Gastroesophageal sphincter (tissue), 4 donors: ENCODE data around the gene CDH22. TPM values are rescaled to one million over a fixed set of nuclear protein-coding genes. Genes with fewer than 3 reads are reported as not detected.

ENCODE experiments used
- ATAC-seq: fragments of 150-250 bp; one replicate; pipeline ENCODE4 v1.9.1; 2016; ENCODE audit warnings: mild to moderate bottlenecking, moderate library complexity
- H3K27ac ChIP-seq, 4 donors: fragments of 200-600 bp; sonication (generic) in 3 of 4; 1 replicate in 3 of 4; 2 replicates in 1 of 4; pipeline ENCODE4 v1.5.1; 2016 to 2019
- H3K27me3 ChIP-seq: fragments of 200-600 bp; sonication (generic); one replicate; pipeline ENCODE4 v1.5.1; 2019
- H3K36me3 ChIP-seq, 2 donors: fragments of 200-600 bp; sonication (generic); one replicate each; pipeline ENCODE4 v1.5.1; 2019; ENCODE audit warnings: control low read depth in 1 of 2
- H3K4me1 ChIP-seq, 3 donors: fragments of 200-600 bp; sonication (generic); 1 replicate in 2 of 3; 2 replicates in 1 of 3; pipeline ENCODE4 v1.5.1; 2016 to 2019; ENCODE audit warnings: control low read depth in 2 of 3
- H3K4me3 ChIP-seq, 2 donors: fragments of 200-600 bp; sonication (generic); one replicate each; pipeline ENCODE4 v1.5.1; 2019; ENCODE audit warnings: mild to moderate bottlenecking in 1 of 2, moderate library complexity in 1 of 2
- H3K9me3 ChIP-seq, 3 donors: fragments of 200-600 bp; sonication (generic); one replicate each; pipeline ENCODE4 v1.5.1; 2017 to 2019; ENCODE audit warnings: control low read depth in 2 of 3
- EP300 ChIP-seq: sonication (generic); formaldehyde crosslinking; IDR thresholded peaks from one replicate; pipeline ENCODE4 v1.6.1; 2017; ENCODE audit warnings: antibody characterized with exemption, mild to moderate bottlenecking
- POLR2A ChIP-seq, 2 donors: fragments of 450-650 bp; IDR thresholded peaks; one replicate each; pipeline ENCODE4 v1.6.1; 2017; ENCODE audit warnings: antibody characterized with exemption in 2 of 2, mild to moderate bottlenecking in 2 of 2, moderate library complexity in 1 of 2
- POLR2AphosphoS5 ChIP-seq: sonication (generic); formaldehyde crosslinking; IDR thresholded peaks from one replicate; pipeline ENCODE4 v1.6.1; 2017; ENCODE audit warnings: antibody characterized with exemption
- WGBS, 2 donors: methylation state at CpG; one replicate each; pipeline ENCODE4 v1.1.5; 2018; ENCODE audit warnings: low coverage in 1 of 2; 5-methylcytosine and 5-hydroxymethylcytosine counted together
- total RNA-seq, 4 donors: library from RNA; depleted of rRNA; stranded (reverse); fragments of >200 nt; gene quantifications; one replicate each; pipeline ENCODE4 v1.1.0, GENCODE V29; 2016
- TF ChIP-seq, protein P1 (sequence below), 4 experiments: fragments of 200-600 bp in 2 of 4; fragments of 450-650 bp in 2 of 4; sonication (generic) in 1 of 4; IDR thresholded peaks; one replicate each; pipeline ENCODE4 v1.5.1; 2017 to 2019; ENCODE audit warnings: antibody characterized with exemption in 4 of 4, mild to moderate bottlenecking in 2 of 4, moderate library complexity in 2 of 4

CDH22 gene
- total RNA-seq, 4 donors from 2014 or later = 0.15 TPM; not detected in 3

- no peak for TF ChIP-seq POLR2A (IDR thresholded peaks at IDR 0.05)
- Histone ChIP-seq H3K27me3 (peaks cover 98% of the 10 kb centered on the region), H3K9me3 (no peaks in the 10 kb centered on the region), H3K4me3 (no peak overlapping the region), H3K27ac (no peak overlapping the region), H3K4me1 (no peaks in the 10 kb centered on the region), H3K36me3 (no peaks in the 10 kb centered on the region)
- ATAC-seq = no peak
- 39 to 43% methylated on average over 2 to 6 of the region's 12 CpGs for WGBS, 2 donors
Measured at GRCh38 chr20:46283426-46284039, 24.8 kb downstream of the CDH22 start.

DNA sequence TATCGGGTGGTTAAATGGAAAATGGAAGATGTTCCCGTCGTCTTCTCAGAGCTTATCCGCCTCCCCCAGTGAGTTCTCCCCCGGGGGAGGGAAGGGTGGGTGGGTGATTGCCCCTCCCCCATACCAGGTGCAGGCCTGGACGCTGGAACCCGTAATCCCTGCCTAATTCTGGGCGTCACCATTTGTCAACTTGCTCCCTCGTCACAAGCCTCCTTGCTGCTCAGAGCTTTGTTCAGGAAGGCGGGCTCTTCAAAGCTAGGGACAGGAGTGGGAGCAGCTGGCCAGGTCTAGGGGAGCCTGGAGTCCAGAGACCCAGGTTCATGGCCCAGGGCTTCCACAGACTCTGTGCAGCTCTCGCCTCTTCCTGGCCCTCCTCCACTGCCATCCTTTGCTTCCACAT is 25.6 kb downstream of the CDH22 start:
- H3K27ac ChIP-seq = no peak overlapping the region
- H3K36me3 ChIP-seq = no peaks in the 10 kb centered on the region
- no peak for ATAC-seq
- H3K4me1 ChIP-seq = no peaks in the 10 kb centered on the region
- peaks cover 98% of the 10 kb centered on the region for H3K27me3 ChIP-seq
- TF ChIP-seq, protein P1, sequence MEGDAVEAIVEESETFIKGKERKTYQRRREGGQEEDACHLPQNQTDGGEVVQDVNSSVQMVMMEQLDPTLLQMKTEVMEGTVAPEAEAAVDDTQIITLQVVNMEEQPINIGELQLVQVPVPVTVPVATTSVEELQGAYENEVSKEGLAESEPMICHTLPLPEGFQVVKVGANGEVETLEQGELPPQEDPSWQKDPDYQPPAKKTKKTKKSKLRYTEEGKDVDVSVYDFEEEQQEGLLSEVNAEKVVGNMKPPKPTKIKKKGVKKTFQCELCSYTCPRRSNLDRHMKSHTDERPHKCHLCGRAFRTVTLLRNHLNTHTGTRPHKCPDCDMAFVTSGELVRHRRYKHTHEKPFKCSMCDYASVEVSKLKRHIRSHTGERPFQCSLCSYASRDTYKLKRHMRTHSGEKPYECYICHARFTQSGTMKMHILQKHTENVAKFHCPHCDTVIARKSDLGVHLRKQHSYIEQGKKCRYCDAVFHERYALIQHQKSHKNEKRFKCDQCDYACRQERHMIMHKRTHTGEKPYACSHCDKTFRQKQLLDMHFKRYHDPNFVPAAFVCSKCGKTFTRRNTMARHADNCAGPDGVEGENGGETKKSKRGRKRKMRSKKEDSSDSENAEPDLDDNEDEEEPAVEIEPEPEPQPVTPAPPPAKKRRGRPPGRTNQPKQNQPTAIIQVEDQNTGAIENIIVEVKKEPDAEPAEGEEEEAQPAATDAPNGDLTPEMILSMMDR (IDR thresholded peaks at IDR 0.05) = no peak
- TF ChIP-seq EP300 (no peak), POLR2A (IDR thresholded peaks at IDR 0.05) (no peak), POLR2AphosphoS5 (no peak)
- H3K4me3 ChIP-seq = no peak overlapping the region
- no peaks in the 10 kb centered on the region for H3K9me3 ChIP-seq
- 18 to 19% methylated on average over 6 to 8 of the region's 11 CpGs for WGBS, 2 donors

DNA sequence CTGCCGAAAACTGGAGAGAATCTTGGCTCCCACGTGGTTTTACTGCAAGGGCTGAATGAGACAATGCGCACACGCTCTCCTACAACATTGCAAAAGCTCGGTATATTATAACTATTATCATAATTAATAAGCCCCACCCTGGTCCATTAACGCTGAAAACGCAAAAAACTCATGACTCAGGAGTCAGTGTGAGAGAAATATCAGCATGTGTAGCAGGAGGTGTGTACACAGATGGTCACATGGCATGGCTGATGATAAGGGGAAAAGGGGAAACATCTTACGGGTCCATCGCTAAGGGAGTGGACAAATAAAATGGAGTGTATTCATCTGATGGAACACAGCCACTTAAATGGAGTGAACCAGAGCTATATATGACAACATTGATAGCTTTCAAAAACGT is 29.2 kb downstream of the CDH22 start:
- Histone ChIP-seq H3K4me1 (no peaks in the 10 kb centered on the region), H3K27me3 (peaks cover 97% of the 10 kb centered on the region), H3K9me3 (peaks cover 0 to 6% (median 0%) of the 10 kb centered on the region in 3 donors), H3K36me3 (no peaks in the 10 kb centered on the region), H3K27ac (no peak overlapping the region), H3K4me3 (no peak overlapping the region)
- WGBS, 2 donors = 28 to 79% methylated on average over 5 to 8 of the region's 10 CpGs
- TF ChIP-seq EP300 (no peak), POLR2AphosphoS5 (no peak), POLR2A (IDR thresholded peaks at IDR 0.05) (no peak)
- TF ChIP-seq, protein P1 (IDR thresholded peaks at IDR 0.05) = no peak
- ATAC-seq = no peak

- TF ChIP-seq POLR2A (IDR thresholded peaks at IDR 0.05) (no peak), EP300 (no peak), POLR2AphosphoS5 (no peak)
- TF ChIP-seq, protein P1 (IDR thresholded peaks at IDR 0.05) = no peak
- peaks cover 0 to 21% (median 0%) of the 10 kb centered on the region in 3 donors for H3K9me3 ChIP-seq
- WGBS, 2 donors = 9 to 17% methylated on average over 5 to 8 of the region's 8 CpGs
- no peaks in the 10 kb centered on the region for H3K36me3 ChIP-seq
- no peaks in the 10 kb centered on the region for H3K4me1 ChIP-seq
- H3K27me3 ChIP-seq = peaks cover 94% of the 10 kb centered on the region
- no peak for ATAC-seq
- H3K4me3 ChIP-seq = no peak overlapping the region
- H3K27ac ChIP-seq = no peak overlapping the region
Measured at GRCh38 chr20:46277602-46278001, 30.7 kb downstream of the CDH22 start.

DNA sequence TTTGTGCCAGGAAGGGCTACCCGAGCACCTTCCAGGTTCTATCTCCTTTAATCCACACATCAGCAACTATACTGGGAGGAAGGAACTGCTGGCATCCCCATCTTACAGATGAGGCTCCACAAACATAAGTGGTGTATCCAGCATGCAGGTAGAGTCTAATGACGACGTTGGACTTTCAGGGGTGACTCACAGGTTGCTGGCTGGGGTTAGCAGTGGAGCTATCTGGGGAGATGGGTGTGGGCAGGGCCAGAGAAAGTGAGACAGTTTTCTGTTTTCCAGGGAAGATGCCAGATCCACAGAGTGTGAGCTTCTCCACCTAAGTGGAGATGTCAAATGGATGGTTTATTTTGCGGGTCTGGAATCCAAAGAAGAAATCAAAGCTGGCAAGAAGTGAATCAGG is 31.8 kb downstream of the CDH22 start:
- Histone ChIP-seq H3K36me3 (no peaks in the 10 kb centered on the region), H3K27ac (no peak overlapping the region), H3K9me3 (peaks cover 0 to 31% (median 0%) of the 10 kb centered on the region in 3 donors), H3K4me3 (no peak overlapping the region), H3K27me3 (peaks cover 94% of the 10 kb centered on the region), H3K4me1 (no peaks in the 10 kb centered on the region)
- TF ChIP-seq POLR2A (IDR thresholded peaks at IDR 0.05) = no peak
- WGBS, 2 donors = 88% methylated on average over 2 of the region's 4 CpGs; no CpG with 5 or more reads in 1 of the 2 donors
- no peak for ATAC-seq

- no peaks in the 10 kb centered on the region for H3K36me3 ChIP-seq
- H3K27ac ChIP-seq = no peak overlapping the region
- H3K9me3 ChIP-seq = peaks cover 0 to 31% (median 0%) of the 10 kb centered on the region in 3 donors
- no peaks in the 10 kb centered on the region for H3K4me1 ChIP-seq
- ATAC-seq = no peak
- H3K4me3 ChIP-seq = no peak overlapping the region
- H3K27me3 ChIP-seq = peaks cover 94% of the 10 kb centered on the region
- 70 to 86% methylated on average over 2 to 4 of the region's 4 CpGs for WGBS, 2 donors
- TF ChIP-seq EP300 (no peak), POLR2AphosphoS5 (no peak), POLR2A (IDR thresholded peaks at IDR 0.05) (no peak)
- TF ChIP-seq, protein P1 (IDR thresholded peaks at IDR 0.05) = no peak
Measured at GRCh38 chr20:46275091-46275490, 33.2 kb downstream of the CDH22 start.
